H7 (cell line): ENCODE results near the gene ITIH5. TPM values are rescaled to one million over a fixed set of nuclear protein-coding genes. Genes with fewer than 3 reads are reported as not detected.

Source experiments
- DNase-seq: peaks from one replicate; pipeline ENCODE4 v3.0.0; 2012
- H3K27me3 ChIP-seq: 2 replicates; pipeline ENCODE4 v1.6.0; 2011; ENCODE audit warnings: mild to moderate bottlenecking, low read length; ENCODE audit not compliant: control insufficient read depth, insufficient read depth
- H3K36me3 ChIP-seq: replicated peaks from 2 replicates; pipeline ENCODE4 v1.5.1; 2011; ENCODE audit warnings: low read length; ENCODE audit not compliant: control insufficient read depth, insufficient read depth
- H3K4me3 ChIP-seq: 2 replicates; pipeline ENCODE4 v1.5.1; 2011; ENCODE audit warnings: low read depth, mild to moderate bottlenecking, control low read depth, low read length, moderate library complexity; ENCODE audit not compliant: insufficient read depth
- total RNA-seq: library from RNA; depleted of rRNA; stranded (reverse); fragments of >200 nt; shearing (Covaris generic); gene quantifications from 2 replicates; pipeline ENCODE4 v1.2.3, GENCODE V29; 2014

Gene ITIH5
- total RNA-seq, 1 experiment from 2014 or later = 1.9 TPM

GRCh38 chr10:7529638-7530037 lies 137.1 kb downstream of the ITIH5 start:
- peak; percentile 59 for DNase-seq
- no peaks in the 10 kb centered on the region for H3K36me3 ChIP-seq
- no peaks in the 10 kb centered on the region for H3K27me3 ChIP-seq
- H3K4me3 ChIP-seq = no peak overlapping the region

GRCh38 chr10:7527468-7527867 lies 139.3 kb downstream of the ITIH5 start:
- Histone ChIP-seq H3K27me3 (no peaks in the 10 kb centered on the region), H3K4me3 (no peak overlapping the region), H3K36me3 (no peaks in the 10 kb centered on the region)
- no peak for DNase-seq

- no peak overlapping the region for H3K4me3 ChIP-seq
- H3K36me3 ChIP-seq = no peaks in the 10 kb centered on the region
- no peaks in the 10 kb centered on the region for H3K27me3 ChIP-seq
- no peak for DNase-seq
These were observed 140.8 kb downstream of the ITIH5 start for GRCh38 chr10:7526017-7526400.

GRCh38 chr10:7525314-7526016 lies 141.3 kb downstream of the ITIH5 start:
- H3K4me3 ChIP-seq = no peak overlapping the region
- H3K36me3 ChIP-seq = no peaks in the 10 kb centered on the region
- DNase-seq = peak; percentile 82
- H3K27me3 ChIP-seq = no peaks in the 10 kb centered on the region

- H3K36me3 ChIP-seq = no peaks in the 10 kb centered on the region
- H3K4me3 ChIP-seq = no peak overlapping the region
- no peaks in the 10 kb centered on the region for H3K27me3 ChIP-seq
- DNase-seq = no peak
These were observed 143.1 kb downstream of the ITIH5 start for GRCh38 chr10:7523656-7524055.

- DNase-seq = no peak
- Histone ChIP-seq H3K4me3 (no peak overlapping the region), H3K36me3 (no peaks in the 10 kb centered on the region), H3K27me3 (no peaks in the 10 kb centered on the region)
These were observed 146.0 kb downstream of the ITIH5 start for GRCh38 chr10:7520507-7521485.

GRCh38 chr10:7519351-7519750 lies 147.4 kb downstream of the ITIH5 start:
- no peak for DNase-seq
- Histone ChIP-seq H3K4me3 (no peak overlapping the region), H3K27me3 (no peaks in the 10 kb centered on the region), H3K36me3 (no peaks in the 10 kb centered on the region)

GRCh38 chr10:7518693-7519092 lies 148.1 kb downstream of the ITIH5 start:
- DNase-seq = no peak
- Histone ChIP-seq H3K27me3 (no peaks in the 10 kb centered on the region), H3K36me3 (no peaks in the 10 kb centered on the region), H3K4me3 (no peak overlapping the region)

- Histone ChIP-seq H3K36me3 (no peaks in the 10 kb centered on the region), H3K4me3 (no peak overlapping the region), H3K27me3 (no peaks in the 10 kb centered on the region)
- no peak for DNase-seq
These were observed 151.3 kb downstream of the ITIH5 start for GRCh38 chr10:7515439-7515838.

- no peaks in the 10 kb centered on the region for H3K27me3 ChIP-seq
- no peak overlapping the region for H3K4me3 ChIP-seq
- H3K36me3 ChIP-seq = no peaks in the 10 kb centered on the region
- peak; percentile 39 for DNase-seq
These were observed 152.8 kb downstream of the ITIH5 start for GRCh38 chr10:7513936-7514335.

- Histone ChIP-seq H3K4me3 (no peak overlapping the region), H3K27me3 (no peaks in the 10 kb centered on the region)
- DNase-seq = no peak
These were observed 153.3 kb downstream of the ITIH5 start for GRCh38 chr10:7513455-7513854.

GRCh38 chr10:7512487-7512886 lies 154.3 kb downstream of the ITIH5 start:
- H3K4me3 ChIP-seq = no peak overlapping the region
- no peaks in the 10 kb centered on the region for H3K36me3 ChIP-seq
- no peaks in the 10 kb centered on the region for H3K27me3 ChIP-seq
- peak; percentile 43 for DNase-seq

More at GRCh38 chr10:7513455-7513854, 153.3 kb downstream of the ITIH5 start:
- no peaks in the 10 kb centered on the region for H3K36me3 ChIP-seq

- no peak for DNase-seq
- Histone ChIP-seq H3K36me3 (no peaks in the 10 kb centered on the region), H3K4me3 (no peak overlapping the region), H3K27me3 (no peaks in the 10 kb centered on the region)
These were observed 155.2 kb downstream of the ITIH5 start for GRCh38 chr10:7511612-7512011.
